Tibial nerve (tissue), 4 donors: Measurements from ENCODE around the gene ATPAF2. TPM values are rescaled to one million over a fixed set of nuclear protein-coding genes. Genes with fewer than 3 reads are reported as not detected.

ENCODE experiments used
- DNase-seq, 2 donors: peaks; one replicate each; pipeline ENCODE4 v3.0.0-alpha.2; 2019; ENCODE audit warnings: low spot score in 2 of 2
- H3K27ac ChIP-seq, 4 donors: fragments of 200-600 bp; sonication (generic) in 3 of 4; one replicate each; pipeline ENCODE4 v1.5.1; 2017 to 2019; ENCODE audit warnings: mild to moderate bottlenecking in 1 of 4
- H3K27me3 ChIP-seq, 2 donors: fragments of 200-600 bp; sonication (generic) in 1 of 2; one replicate each; pipeline versions ENCODE4 v1.5.1 to v1.6.0; 2017 to 2019
- H3K36me3 ChIP-seq, 3 donors: fragments of 200-600 bp; sonication (generic); one replicate each; pipeline ENCODE4 v1.5.1; 2018 to 2019
- H3K4me1 ChIP-seq, 4 donors: fragments of 200-600 bp; sonication (generic) in 3 of 4; one replicate each; pipeline ENCODE4 v1.5.1; 2017 to 2019
- H3K4me3 ChIP-seq, 4 donors: fragments of 200-600 bp; sonication (generic) in 3 of 4; one replicate each; pipeline ENCODE4 v1.5.1; 2017 to 2019; ENCODE audit warnings: mild to moderate bottlenecking in 1 of 4, moderate library complexity in 1 of 4
- H3K9me3 ChIP-seq, 4 donors: fragments of 200-600 bp; sonication (generic) in 3 of 4; one replicate each; pipeline ENCODE4 v1.5.1; 2017 to 2019
- CTCF ChIP-seq, 5 experiments: fragments of 200-600 bp in 3 of 5; fragments of 450-650 bp in 2 of 5; sonication (generic) in 3 of 5; IDR thresholded peaks; one replicate each; pipeline ENCODE4 v1.5.1; 2016 to 2019; ENCODE audit warnings: antibody characterized with exemption in 5 of 5, mild to moderate bottlenecking in 3 of 5, moderate library complexity in 2 of 5
- EP300 ChIP-seq, 2 donors: sonication (generic); formaldehyde crosslinking; IDR thresholded peaks; one replicate each; pipeline ENCODE4 v1.6.1; 2017; ENCODE audit warnings: antibody characterized with exemption in 2 of 2, mild to moderate bottlenecking in 1 of 2
- POLR2A ChIP-seq, 2 donors: fragments of 450-650 bp; IDR thresholded peaks; one replicate each; pipeline ENCODE4 v1.6.1; 2017; ENCODE audit warnings: antibody characterized with exemption in 2 of 2, mild to moderate bottlenecking in 2 of 2, moderate library complexity in 2 of 2
- WGBS, 2 donors: methylation state at CpG; one replicate each; pipeline ENCODE4 v1.1.5; 2018; 5-methylcytosine and 5-hydroxymethylcytosine counted together
- total RNA-seq, 4 donors: library from RNA; depleted of rRNA; stranded (reverse); fragments of >200 nt; gene quantifications; one replicate each; pipeline ENCODE4 v1.1.0, GENCODE V29; 2016

Gene ATPAF2
- total RNA-seq, 4 donors from 2014 or later: 24.0 to 43.7 (median 35.5) TPM

- H3K36me3 ChIP-seq: peaks cover 0 to 26% (median 0%) of the 10 kb centered on the region in 3 donors
- no peak for DNase-seq
- H3K4me1 ChIP-seq: peaks cover 0 to 17% (median 6%) of the 10 kb centered on the region in 4 donors
- no peaks in the 10 kb centered on the region for H3K9me3 ChIP-seq
- no peak for TF ChIP-seq EP300 (IDR thresholded peaks at IDR 0.05)
- no peak for TF ChIP-seq POLR2A (IDR thresholded peaks at IDR 0.05)
- no peak for TF ChIP-seq CTCF (IDR thresholded peaks at IDR 0.05)
- H3K27ac ChIP-seq: no peak overlapping the region
- WGBS, 2 donors: 82 to 87% methylated on average over 11 of the region's 11 CpGs
- H3K27me3 ChIP-seq: no peaks in the 10 kb centered on the region
- H3K4me3 ChIP-seq: no peak overlapping the region
These were observed 10.6 kb downstream of the ATPAF2 start for GRCh38 chr17:18028114-18028951.

GRCh38 chr17:18027280-18027679, 11.7 kb downstream of the ATPAF2 start:
- Histone ChIP-seq H3K36me3 (peaks cover 0 to 26% (median 0%) of the 10 kb centered on the region in 3 donors), H3K27ac (no peak overlapping the region), H3K9me3 (no peaks in the 10 kb centered on the region), H3K27me3 (no peaks in the 10 kb centered on the region), H3K4me3 (no peak overlapping the region), H3K4me1 (peaks cover 0 to 13% (median 6%) of the 10 kb centered on the region in 4 donors)
- WGBS, 2 donors: 91 to 94% methylated on average over 6 of the region's 6 CpGs
- no peak for TF ChIP-seq CTCF (IDR thresholded peaks at IDR 0.05)
- TF ChIP-seq POLR2A (IDR thresholded peaks at IDR 0.05): no peak
- no peak for TF ChIP-seq EP300 (IDR thresholded peaks at IDR 0.05)
- DNase-seq: no peak

GRCh38 chr17:18025945-18026776, 12.8 kb downstream of the ATPAF2 start:
- 58 to 64% methylated on average over 11 of the region's 11 CpGs for WGBS, 2 donors
- no peak for TF ChIP-seq POLR2A (IDR thresholded peaks at IDR 0.05)
- TF ChIP-seq EP300 (IDR thresholded peaks at IDR 0.05): no peak
- no peak for TF ChIP-seq CTCF (IDR thresholded peaks at IDR 0.05)
- Histone ChIP-seq H3K27ac (peak overlapping the region in 1 of 4 donors; percentile 36), H3K4me1 (peaks cover 0 to 13% (median 6%) of the 10 kb centered on the region in 4 donors), H3K9me3 (no peaks in the 10 kb centered on the region), H3K36me3 (peaks cover 0 to 34% (median 0%) of the 10 kb centered on the region in 3 donors), H3K4me3 (no peak overlapping the region), H3K27me3 (no peaks in the 10 kb centered on the region)
- DNase-seq: no peak

- DNase-seq: no peak
- H3K9me3 ChIP-seq: no peaks in the 10 kb centered on the region
- H3K4me1 ChIP-seq: peaks cover 0 to 13% (median 6%) of the 10 kb centered on the region in 4 donors
- H3K27ac ChIP-seq: peak overlapping the region in 1 of 4 donors; percentile 43
- H3K36me3 ChIP-seq: peaks cover 0 to 41% (median 0%) of the 10 kb centered on the region in 3 donors
- WGBS, 2 donors: 44 to 61% methylated on average over 5 of the region's 5 CpGs
- H3K27me3 ChIP-seq: no peaks in the 10 kb centered on the region
- TF ChIP-seq POLR2A (IDR thresholded peaks at IDR 0.05) (no peak), CTCF (IDR thresholded peaks at IDR 0.05) (no peak), EP300 (IDR thresholded peaks at IDR 0.05) (no peak)
- H3K4me3 ChIP-seq: no peak overlapping the region
These were observed 13.6 kb downstream of the ATPAF2 start for GRCh38 chr17:18025241-18025944.
